H7 (cell line): ENCODE data around the gene SLC22A2. TPM values are rescaled to one million over a fixed set of nuclear protein-coding genes. Genes with fewer than 3 reads are reported as not detected.
"Not testable (repeated sequence)": the region's sequence is repeated elsewhere in the genome, so short reads cannot be mapped to it uniquely, and the experiment has no call there.

ENCODE experiments used
- DNase-seq: peaks from one replicate; pipeline ENCODE4 v3.0.0; 2012
- H3K27me3 ChIP-seq: 2 replicates; pipeline ENCODE4 v1.6.0; 2011; ENCODE audit warnings: mild to moderate bottlenecking, low read length; ENCODE audit not compliant: control insufficient read depth, insufficient read depth
- H3K36me3 ChIP-seq: replicated peaks from 2 replicates; pipeline ENCODE4 v1.5.1; 2011; ENCODE audit warnings: low read length; ENCODE audit not compliant: control insufficient read depth, insufficient read depth
- H3K4me3 ChIP-seq: 2 replicates; pipeline ENCODE4 v1.5.1; 2011; ENCODE audit warnings: low read depth, mild to moderate bottlenecking, control low read depth, low read length, moderate library complexity; ENCODE audit not compliant: insufficient read depth
- total RNA-seq: library from RNA; depleted of rRNA; stranded (reverse); fragments of >200 nt; shearing (Covaris generic); gene quantifications from 2 replicates; pipeline ENCODE4 v1.2.3, GENCODE V29; 2014; rRNA removed

Gene SLC22A2
- 0.42 and 1.1 TPM in 2 replicates for total RNA-seq

- Histone ChIP-seq H3K4me3 (no peak within 1 kb of the TSS), H3K27me3 (no peaks in the 10 kb centered on the region), H3K36me3 (no peaks in the 10 kb centered on the region)
- DNase-seq, result peak; percentile 32
These were observed at the start of gene SLC22A2 for GRCh38 chr6:160258346-160259142. Gene SLC22A2 (minus strand): TSS chr6:160258821. CDS start chr6:160258757, 64 bp downstream.

- no peaks in the 10 kb centered on the region for H3K36me3 ChIP-seq
- no peaks in the 10 kb centered on the region for H3K27me3 ChIP-seq
- H3K4me3 ChIP-seq, result no peak overlapping the region
- DNase-seq, result no peak
These were observed 47.5 kb upstream of the SLC22A2 start for GRCh38 chr6:160305926-160306713.

GRCh38 chr6:160303806-160304205 lies 45.2 kb upstream of the SLC22A2 start:
- no peak overlapping the region for H3K4me3 ChIP-seq
- no peaks in the 10 kb centered on the region for H3K36me3 ChIP-seq
- no peak for DNase-seq
- no peaks in the 10 kb centered on the region for H3K27me3 ChIP-seq

GRCh38 chr6:160302431-160303082 lies 43.9 kb upstream of the SLC22A2 start:
- H3K27me3 ChIP-seq, H3K36me3 ChIP-seq, DNase-seq, H3K4me3 ChIP-seq: not testable (repeated sequence)

DNA sequence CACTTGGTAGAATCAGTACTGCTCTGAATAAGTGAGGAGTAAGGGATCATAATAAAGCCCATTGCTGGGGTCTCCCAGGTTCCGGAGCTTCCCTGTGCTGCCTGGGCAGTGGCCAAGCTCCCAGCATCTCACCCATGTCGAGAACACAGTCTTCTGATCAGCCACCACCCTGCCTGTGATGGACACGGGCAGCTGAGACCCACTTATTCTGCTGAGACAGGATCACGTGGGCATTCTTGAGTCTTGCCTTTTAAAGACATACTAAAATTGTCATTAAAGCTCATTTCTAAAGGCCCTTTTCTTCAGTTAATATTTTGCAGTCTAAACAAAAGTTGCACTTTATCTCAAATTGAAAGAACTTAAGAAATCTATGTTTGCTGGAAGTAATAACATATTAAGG lies 42.7 kb upstream of the SLC22A2 start:
- Histone ChIP-seq H3K36me3 (no peaks in the 10 kb centered on the region), H3K4me3 (no peak overlapping the region), H3K27me3 (no peaks in the 10 kb centered on the region; the same call in 1 of the 2 replicates)
- no peak for DNase-seq

DNA sequence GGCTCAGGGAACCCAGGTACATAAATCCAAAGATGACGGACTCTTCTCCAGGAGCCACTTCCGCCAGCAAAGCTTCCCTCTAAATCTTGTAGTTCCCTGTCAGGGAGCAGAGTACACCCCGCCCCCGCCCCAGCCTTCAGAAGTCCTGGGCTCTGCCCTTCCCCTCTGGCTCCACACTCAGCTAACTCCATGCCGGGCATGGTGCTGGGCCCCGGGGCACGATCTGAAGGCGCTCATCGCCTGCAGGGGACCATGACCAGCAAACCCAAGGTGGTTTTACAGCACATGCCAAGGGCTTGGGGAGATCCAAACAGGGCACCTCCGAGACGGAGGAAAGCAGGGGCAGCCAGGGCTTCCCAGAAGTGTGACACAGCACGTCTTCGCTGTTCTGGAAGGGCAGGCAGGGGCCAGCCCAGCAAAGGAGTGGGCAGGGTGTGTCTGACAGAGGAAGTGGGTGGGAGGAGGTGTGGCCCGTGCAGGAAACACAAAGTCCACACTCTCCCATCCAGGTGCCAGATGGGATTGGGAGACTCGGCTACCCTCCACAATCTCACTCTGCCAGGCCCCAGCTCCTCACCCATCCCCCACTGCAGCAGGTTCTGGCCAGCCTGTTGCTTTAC lies 41.6 kb upstream of the SLC22A2 start:
- no peaks in the 10 kb centered on the region for H3K36me3 ChIP-seq
- no peaks in the 10 kb centered on the region; the same call in 1 of the 2 replicates for H3K27me3 ChIP-seq
- H3K4me3 ChIP-seq, result no peak overlapping the region
- DNase-seq, result peak; percentile 60

DNA sequence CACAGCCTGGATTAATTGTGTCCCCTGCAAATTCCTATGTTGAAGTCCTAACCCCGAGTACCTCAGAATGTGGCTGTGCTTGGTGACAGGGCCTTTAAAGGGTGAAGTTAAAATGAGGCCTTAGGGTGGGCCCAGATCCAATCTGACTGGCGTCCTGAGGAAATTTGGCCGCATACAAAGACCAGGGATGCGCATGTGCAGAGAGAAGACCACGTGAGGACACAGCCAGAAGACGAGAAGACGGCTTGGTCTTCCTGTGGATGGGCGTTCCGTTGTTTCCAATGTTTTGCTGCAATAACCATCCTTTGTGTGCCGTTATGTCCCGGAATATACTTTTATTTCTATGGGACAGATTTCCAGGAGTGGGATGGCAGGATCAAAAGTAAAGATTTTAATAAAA lies 40.9 kb upstream of the SLC22A2 start:
- Histone ChIP-seq H3K4me3 (no peak overlapping the region), H3K36me3 (no peaks in the 10 kb centered on the region), H3K27me3 (no peaks in the 10 kb centered on the region; the same call in 1 of the 2 replicates)
- DNase-seq, result no peak

DNA sequence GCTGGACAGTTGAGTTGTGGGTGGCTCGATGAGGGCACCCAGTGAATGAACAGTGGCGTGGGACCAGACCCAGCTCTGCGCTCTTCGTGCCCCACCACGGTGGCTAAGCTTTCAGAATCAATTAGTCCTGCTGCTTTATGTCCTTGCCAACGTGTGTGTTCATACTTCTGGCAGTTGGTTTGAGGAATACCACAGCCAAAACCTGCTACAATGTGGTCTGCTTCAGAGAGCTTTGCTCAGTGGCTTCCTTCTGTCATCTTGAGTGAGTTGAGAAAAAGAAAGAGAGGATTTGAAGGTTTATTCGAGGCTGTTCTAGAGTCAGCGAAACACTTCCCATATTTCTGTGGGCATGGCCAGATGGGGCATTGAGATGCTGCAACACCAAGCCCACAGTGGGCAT lies 39.5 kb upstream of the SLC22A2 start:
- H3K4me3 ChIP-seq, result no peak overlapping the region
- H3K36me3 ChIP-seq, result no peaks in the 10 kb centered on the region
- no peaks in the 10 kb centered on the region; the same call in 1 of the 2 replicates for H3K27me3 ChIP-seq
- DNase-seq, result no peak

DNA sequence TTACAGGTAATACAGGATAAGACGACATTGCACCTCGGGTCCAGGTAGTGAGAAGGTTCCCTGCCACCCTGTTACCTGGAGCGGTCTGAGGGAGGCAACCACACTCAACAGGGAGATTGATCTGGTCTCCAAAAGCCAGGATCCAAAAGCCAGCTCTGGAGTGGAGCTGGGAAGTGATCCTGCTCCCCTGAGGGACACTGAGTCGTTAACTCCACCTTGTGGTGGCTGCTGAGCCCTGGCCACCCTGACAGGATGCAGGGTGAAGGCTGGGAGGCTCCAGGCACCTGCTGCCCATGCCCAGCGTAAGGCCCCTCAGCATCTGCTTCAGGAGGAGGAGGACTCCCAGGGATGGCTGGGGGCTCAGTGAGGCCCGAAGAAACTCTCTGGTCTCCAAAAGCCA lies 38.7 kb upstream of the SLC22A2 start:
- no peaks in the 10 kb centered on the region; the same call in 1 of the 2 replicates for H3K27me3 ChIP-seq
- no peak overlapping the region for H3K4me3 ChIP-seq
- peak; percentile 78 for DNase-seq
- no peaks in the 10 kb centered on the region for H3K36me3 ChIP-seq

GRCh38 chr6:160293844-160294243 lies 35.2 kb upstream of the SLC22A2 start:
- H3K4me3 ChIP-seq, result no peak overlapping the region
- DNase-seq, result peak; percentile 44
- H3K36me3 ChIP-seq, result no peaks in the 10 kb centered on the region
- no peaks in the 10 kb centered on the region; the same call in 1 of the 2 replicates for H3K27me3 ChIP-seq

GRCh38 chr6:160285541-160286105 lies 27.0 kb upstream of the SLC22A2 start:
- Histone ChIP-seq H3K36me3 (no peaks in the 10 kb centered on the region), H3K4me3 (no peak overlapping the region), H3K27me3 (no peaks in the 10 kb centered on the region)
- no peak for DNase-seq

GRCh38 chr6:160284575-160284974 lies 26.0 kb upstream of the SLC22A2 start:
- Histone ChIP-seq H3K27me3 (no peaks in the 10 kb centered on the region), H3K36me3 (no peaks in the 10 kb centered on the region), H3K4me3 (no peak overlapping the region)
- no peak for DNase-seq

- Histone ChIP-seq H3K27me3 (no peaks in the 10 kb centered on the region), H3K4me3 (no peak overlapping the region), H3K36me3 (no peaks in the 10 kb centered on the region)
- no peak for DNase-seq
These were observed 23.8 kb upstream of the SLC22A2 start for GRCh38 chr6:160282444-160282843.

- Histone ChIP-seq H3K4me3 (no peak overlapping the region), H3K36me3 (no peaks in the 10 kb centered on the region), H3K27me3 (no peaks in the 10 kb centered on the region)
- no peak for DNase-seq
These were observed 21.2 kb upstream of the SLC22A2 start for GRCh38 chr6:160279850-160280249.
